ENCODE results near the gene MBP. TPM values are rescaled to one million over a fixed set of nuclear protein-coding genes. Genes with fewer than 3 reads are reported as not detected.

The MBP gene
- total and polyA plus RNA-seq, 2 donors (not counting 3 experiments of a cell fraction or from before 2014, with no cell fraction given): 1.7 to 2.3 TPM

DNA sequence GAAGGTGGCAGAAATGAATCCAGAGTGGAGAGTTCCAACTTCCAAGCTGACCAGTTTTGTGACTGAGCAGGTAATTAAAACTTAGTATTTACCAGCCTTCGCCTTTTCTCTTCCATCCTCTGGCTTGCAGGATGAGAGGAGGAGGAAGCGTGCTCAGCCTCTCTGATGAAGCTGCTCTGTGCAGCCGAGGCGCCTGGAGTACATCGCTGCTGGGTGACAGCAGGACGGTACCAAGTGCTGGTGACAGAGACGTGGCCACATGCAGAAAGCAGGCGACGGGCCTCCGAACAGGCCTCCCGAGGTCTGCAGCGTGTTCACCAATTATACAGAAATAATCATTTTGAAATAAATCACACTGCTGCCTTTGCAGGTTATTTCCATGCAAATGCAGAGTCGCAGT lies 95.0 kb downstream of the MBP start:
- DNase-seq (ENCODE audit: low read depth, low spot score): no peak
- H3K27ac ChIP-seq (ENCODE audit: insufficient read depth, low read depth, low read length): no peak overlapping the region
- CTCF ChIA-PET: interaction anchor here (1.4 to 3.2 kb wide), 3 partner anchors 17 to 174 kb away, joined by 3 to 12 read pairs (median 8); no protein-coding TSS in a partner anchor
- intact Hi-C loops (cut with micrococcal nuclease) (no loop called here), dilution Hi-C loops (cut with MboI; ENCODE audit: extremely low pct_ligation_motif_present, low sequenced_read_pairs) (no loop called here)
- no peaks in the 10 kb centered on the region for H3K4me1 ChIP-seq (ENCODE audit: control insufficient read depth, extremely low read depth, insufficient read depth, low read length)
- H3K79me2 ChIP-seq (ENCODE audit: control insufficient read depth, insufficient read depth, low read length): no peaks in the 10 kb centered on the region
- H4K20me1 ChIP-seq (replicated peaks; ENCODE audit: control insufficient read depth, extremely low read depth, insufficient read depth, low read length): no peaks in the 10 kb centered on the region
- H3K27me3 ChIP-seq (ENCODE audit: control insufficient read depth in 2 of 2, insufficient read depth in 2 of 2, low read length in 2 of 2): peaks cover 0 to 3% of the 10 kb centered on the region in 2 experiments
- no peaks in the 10 kb centered on the region for H3K36me3 ChIP-seq (ENCODE audit: control insufficient read depth in 2 of 2, extremely low read depth in 1 of 2, insufficient read depth in 2 of 2, low read length in 2 of 2)
- no peaks in the 10 kb centered on the region for H3K9me1 ChIP-seq (replicated peaks; ENCODE audit: control insufficient read depth, extremely low read depth, insufficient read depth, low read length)
- no peak overlapping the region for H3K4me3 ChIP-seq (replicated peaks in 1 of 3; ENCODE audit: insufficient read depth in 1 of 3, low read depth in 1 of 3, low read length in 3 of 3)
- H2AFZ ChIP-seq (ENCODE audit: low read depth, low read length): no peak overlapping the region
- no peak overlapping the region for H3K9ac ChIP-seq (replicated peaks; ENCODE audit: extremely low read depth, insufficient read depth, low read length)
- no peaks in the 10 kb centered on the region for H3K9me3 ChIP-seq (replicated peaks; ENCODE audit: control insufficient read depth, insufficient read depth, low read length)
- TF ChIP-seq, protein P1, sequence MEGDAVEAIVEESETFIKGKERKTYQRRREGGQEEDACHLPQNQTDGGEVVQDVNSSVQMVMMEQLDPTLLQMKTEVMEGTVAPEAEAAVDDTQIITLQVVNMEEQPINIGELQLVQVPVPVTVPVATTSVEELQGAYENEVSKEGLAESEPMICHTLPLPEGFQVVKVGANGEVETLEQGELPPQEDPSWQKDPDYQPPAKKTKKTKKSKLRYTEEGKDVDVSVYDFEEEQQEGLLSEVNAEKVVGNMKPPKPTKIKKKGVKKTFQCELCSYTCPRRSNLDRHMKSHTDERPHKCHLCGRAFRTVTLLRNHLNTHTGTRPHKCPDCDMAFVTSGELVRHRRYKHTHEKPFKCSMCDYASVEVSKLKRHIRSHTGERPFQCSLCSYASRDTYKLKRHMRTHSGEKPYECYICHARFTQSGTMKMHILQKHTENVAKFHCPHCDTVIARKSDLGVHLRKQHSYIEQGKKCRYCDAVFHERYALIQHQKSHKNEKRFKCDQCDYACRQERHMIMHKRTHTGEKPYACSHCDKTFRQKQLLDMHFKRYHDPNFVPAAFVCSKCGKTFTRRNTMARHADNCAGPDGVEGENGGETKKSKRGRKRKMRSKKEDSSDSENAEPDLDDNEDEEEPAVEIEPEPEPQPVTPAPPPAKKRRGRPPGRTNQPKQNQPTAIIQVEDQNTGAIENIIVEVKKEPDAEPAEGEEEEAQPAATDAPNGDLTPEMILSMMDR (IDR thresholded peaks at IDR 0.05; ENCODE audit: extremely low read depth in 1 of 2, insufficient read depth in 1 of 2, low read depth in 1 of 2, low read length in 2 of 2): no peak
- TF ChIP-seq JUN (IDR thresholded peaks at IDR 0.05; ENCODE audit: borderline replicate concordance, insufficient read depth, insufficient read length, low read depth): no peak
- TF ChIP-seq GATA2 (IDR thresholded peaks at IDR 0.05; ENCODE audit: insufficient read depth, insufficient read length, low read depth, low read length): no peak
- BruUV-seq (replicated peaks): no TSS peak
- POLR2A ChIA-PET: no interaction called here
- no peak overlapping the region for H3K4me2 ChIP-seq (ENCODE audit: insufficient read depth, low read length)
- no peak for FAIRE-seq

DNA sequence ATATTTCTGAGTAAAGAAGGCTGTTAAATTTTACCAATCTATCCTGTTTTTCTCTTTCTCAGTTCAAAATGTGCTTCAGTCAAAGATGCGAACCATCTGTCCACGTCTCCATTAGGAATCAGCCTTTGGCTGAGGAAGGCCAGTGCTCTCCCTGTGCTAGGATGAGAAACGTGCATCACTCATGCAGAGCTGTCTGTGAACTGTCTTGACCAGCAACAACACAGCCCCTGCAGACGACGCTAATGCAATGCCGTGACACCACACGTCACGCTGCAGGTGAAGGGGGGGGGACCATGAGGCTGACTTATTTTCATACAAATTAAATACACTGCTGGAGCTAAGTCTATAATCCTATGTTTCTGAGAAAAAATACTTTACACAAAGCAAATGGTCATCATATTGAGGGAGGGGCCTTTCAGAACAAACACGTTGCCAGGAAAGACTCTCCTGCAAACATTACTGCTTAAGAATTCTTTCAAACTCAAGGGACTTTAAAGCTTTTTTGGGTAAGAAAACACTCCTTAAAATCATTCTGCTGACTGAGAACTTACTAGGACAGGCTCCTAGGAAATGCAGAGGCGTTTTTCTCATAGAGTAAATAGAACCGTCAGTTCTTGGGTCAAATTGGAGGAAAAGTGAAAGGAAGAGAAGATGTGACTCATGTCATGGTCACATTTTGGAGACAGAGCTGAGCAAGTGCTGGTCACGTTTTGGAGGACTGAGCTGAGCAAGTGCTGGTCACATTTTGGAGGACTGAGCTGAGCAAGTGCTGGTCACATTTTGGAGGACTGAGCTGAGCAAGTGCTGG lies 97.0 kb downstream of the MBP start:
- DNase-seq (ENCODE audit: low read depth, low spot score) (no peak), FAIRE-seq (no peak)
- H3K9me3 ChIP-seq (replicated peaks; ENCODE audit: control insufficient read depth, insufficient read depth, low read length): no peaks in the 10 kb centered on the region
- no peak overlapping the region for H3K4me3 ChIP-seq (replicated peaks in 1 of 3; ENCODE audit: insufficient read depth in 1 of 3, low read depth in 1 of 3, low read length in 3 of 3)
- TF ChIP-seq GATA2 (IDR thresholded peaks at IDR 0.05; ENCODE audit: insufficient read depth, insufficient read length, low read depth, low read length) (no peak), MYC (IDR thresholded peaks at IDR 0.05; ENCODE audit: low read depth, low read length) (no peak), EZH2 (IDR thresholded peaks at IDR 0.05; ENCODE audit: borderline replicate concordance, low read depth, low read length, severe bottlenecking) (no peak), FOS (IDR thresholded peaks at IDR 0.05; ENCODE audit: borderline replicate concordance, insufficient read depth, low read length) (no peak), POLR2AphosphoS5 (IDR thresholded peaks at IDR 0.05; ENCODE audit: insufficient read depth, low read depth, low read length) (no peak)
- TF ChIP-seq, protein P1 (IDR thresholded peaks at IDR 0.05; ENCODE audit: extremely low read depth in 1 of 2, insufficient read depth in 1 of 2, low read depth in 1 of 2, low read length in 2 of 2): no peak
- dilution Hi-C loops (cut with MboI; ENCODE audit: extremely low pct_ligation_motif_present, low sequenced_read_pairs) (no loop called here), intact Hi-C loops (cut with micrococcal nuclease) (no loop called here)
- no peaks in the 10 kb centered on the region for H3K4me1 ChIP-seq (ENCODE audit: control insufficient read depth, extremely low read depth, insufficient read depth, low read length)
- no peaks in the 10 kb centered on the region for H3K9me1 ChIP-seq (replicated peaks; ENCODE audit: control insufficient read depth, extremely low read depth, insufficient read depth, low read length)
- H4K20me1 ChIP-seq (replicated peaks; ENCODE audit: control insufficient read depth, extremely low read depth, insufficient read depth, low read length): no peaks in the 10 kb centered on the region
- no peak overlapping the region for H3K4me2 ChIP-seq (ENCODE audit: insufficient read depth, low read length)
- BruUV-seq (replicated peaks): no TSS peak
- peaks cover 0 to 3% of the 10 kb centered on the region in 2 experiments for H3K27me3 ChIP-seq (ENCODE audit: control insufficient read depth in 2 of 2, insufficient read depth in 2 of 2, low read length in 2 of 2)
- ChIA-PET CTCF (interaction anchor here (2.1 to 3.2 kb wide), 2 partner anchors 19 to 176 kb away, joined by 8 to 12 read pairs; no protein-coding TSS in a partner anchor), POLR2A (no interaction called here)
- no peaks in the 10 kb centered on the region for H3K36me3 ChIP-seq (ENCODE audit: control insufficient read depth in 2 of 2, extremely low read depth in 1 of 2, insufficient read depth in 2 of 2, low read length in 2 of 2)
- no peaks in the 10 kb centered on the region for H3K79me2 ChIP-seq (ENCODE audit: control insufficient read depth, insufficient read depth, low read length)
- H3K27ac ChIP-seq (ENCODE audit: insufficient read depth, low read depth, low read length): no peak overlapping the region
- H2AFZ ChIP-seq (ENCODE audit: low read depth, low read length): no peak overlapping the region
- no peak overlapping the region for H3K9ac ChIP-seq (replicated peaks; ENCODE audit: extremely low read depth, insufficient read depth, low read length)

Measured in endothelial cell of umbilical vein (primary cell).